Activated CD8-positive, alpha-beta memory T cell treated with anti-CD3 and anti-CD28 coated beads, Interleukin-2, amount 10 ng/mL, durations not matched to agents 7 days and 5 days (primary cell): ENCODE data around the gene SPATA9. TPM values are rescaled to one million over a fixed set of nuclear protein-coding genes. Genes with fewer than 3 reads are reported as not detected.
"Not testable (repeated sequence)": the region's sequence is repeated elsewhere in the genome, so short reads cannot be mapped to it uniquely, and the experiment has no call there.

Experiments
- ATAC-seq: fragments of 150-1000 bp; cut with Tn5 transposase; one replicate; pipeline ENCODE4 v1.10.0; 2021; ENCODE audit warnings: moderate library complexity
- CTCF ChIA-PET: fragments of 350-600 bp; sonication (Branson Sonifier 250); formaldehyde crosslinking; loops from one replicate; lab custom pipeline; 2021; ENCODE audit warnings: antibody characterized with exemption; lab: Charles Lee
- DNase-seq: peaks from one replicate; pipeline ENCODE4 v3.0.0-alpha.2; 2020
- H3K27ac Mint-ChIP-seq: one replicate; pipeline ENCODE4 v1.8.0; 2021; ENCODE audit warnings: mild to moderate bottlenecking, mixed read lengths
- H3K27me3 Mint-ChIP-seq: one replicate; pipeline ENCODE4 v1.8.0; 2021; ENCODE audit warnings: mixed read lengths
- H3K36me3 Mint-ChIP-seq: one replicate; pipeline ENCODE4 v1.8.0; 2021; ENCODE audit warnings: mild to moderate bottlenecking, mixed read lengths
- H3K4me1 Mint-ChIP-seq: one replicate; pipeline ENCODE4 v1.8.0; 2021; ENCODE audit warnings: mixed read lengths
- H3K4me3 Mint-ChIP-seq: one replicate; pipeline ENCODE4 v1.8.0; 2021; ENCODE audit warnings: mild to moderate bottlenecking, moderate library complexity, mixed read lengths
- H3K9me3 Mint-ChIP-seq: one replicate; pipeline ENCODE4 v1.8.0; 2022; ENCODE audit warnings: low read depth, mixed read lengths
- total RNA-seq, 2 experiments: library from RNA; stranded (reverse); gene quantifications; one replicate each; pipeline ENCODE4 v1.2.3, GENCODE V29; 2021

The SPATA9 gene
- total RNA-seq, 2 experiments from 2014 or later: not detected

DNA sequence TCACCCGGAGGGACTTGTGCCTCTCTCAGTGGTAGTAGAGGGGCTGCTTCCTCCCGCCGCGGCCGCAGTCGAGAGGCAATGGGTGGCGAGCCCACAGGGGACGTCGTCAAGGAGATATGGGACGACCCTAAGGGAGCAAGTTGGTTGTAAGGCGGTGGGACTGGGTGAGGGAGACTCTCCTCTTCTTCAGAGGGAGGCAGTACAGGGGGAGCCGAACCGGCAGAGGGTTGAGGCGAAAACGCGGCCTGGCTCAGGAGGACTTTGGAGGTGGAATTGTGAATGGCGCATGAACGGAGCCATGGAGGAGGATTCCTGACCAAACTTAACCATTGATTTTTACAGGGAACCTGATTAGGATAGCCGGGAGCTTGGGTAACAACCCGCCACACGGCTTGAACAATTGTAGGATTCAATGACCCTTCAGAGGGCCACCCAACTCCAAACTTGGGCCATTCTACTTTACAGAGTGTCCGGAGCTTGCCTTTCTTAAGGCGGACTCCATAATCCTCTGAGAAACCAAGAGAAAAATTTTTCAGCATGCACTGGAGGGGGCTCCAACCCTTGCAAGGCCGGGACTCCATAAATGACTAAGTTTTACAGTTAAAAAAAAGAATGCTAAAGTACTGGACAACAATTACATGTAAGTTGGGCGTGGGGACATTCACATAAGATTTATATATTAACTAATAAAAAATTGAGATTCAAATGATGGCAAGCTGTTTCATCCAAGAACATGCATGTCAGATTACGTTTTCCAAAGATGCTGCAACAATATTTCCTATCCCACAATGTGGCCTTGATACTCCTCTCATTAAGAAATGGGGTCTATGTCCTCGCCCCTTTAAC is 28.9 kb upstream of the SPATA9 start:
- H3K27ac Mint-ChIP-seq: no peak overlapping the region
- no peak for ATAC-seq
- peaks cover 12% of the 10 kb centered on the region for H3K4me1 Mint-ChIP-seq
- H3K4me3 Mint-ChIP-seq: no peak overlapping the region
- DNase-seq: no peak
- peaks cover 17% of the 10 kb centered on the region for H3K27me3 Mint-ChIP-seq
- H3K36me3 Mint-ChIP-seq: no peaks in the 10 kb centered on the region
- no peaks in the 10 kb centered on the region for H3K9me3 Mint-ChIP-seq
- CTCF ChIA-PET: interaction anchor here (1.5 kb wide), 1 partner anchor 47 kb away, joined by 3 read pairs; no protein-coding TSS in a partner anchor

DNA sequence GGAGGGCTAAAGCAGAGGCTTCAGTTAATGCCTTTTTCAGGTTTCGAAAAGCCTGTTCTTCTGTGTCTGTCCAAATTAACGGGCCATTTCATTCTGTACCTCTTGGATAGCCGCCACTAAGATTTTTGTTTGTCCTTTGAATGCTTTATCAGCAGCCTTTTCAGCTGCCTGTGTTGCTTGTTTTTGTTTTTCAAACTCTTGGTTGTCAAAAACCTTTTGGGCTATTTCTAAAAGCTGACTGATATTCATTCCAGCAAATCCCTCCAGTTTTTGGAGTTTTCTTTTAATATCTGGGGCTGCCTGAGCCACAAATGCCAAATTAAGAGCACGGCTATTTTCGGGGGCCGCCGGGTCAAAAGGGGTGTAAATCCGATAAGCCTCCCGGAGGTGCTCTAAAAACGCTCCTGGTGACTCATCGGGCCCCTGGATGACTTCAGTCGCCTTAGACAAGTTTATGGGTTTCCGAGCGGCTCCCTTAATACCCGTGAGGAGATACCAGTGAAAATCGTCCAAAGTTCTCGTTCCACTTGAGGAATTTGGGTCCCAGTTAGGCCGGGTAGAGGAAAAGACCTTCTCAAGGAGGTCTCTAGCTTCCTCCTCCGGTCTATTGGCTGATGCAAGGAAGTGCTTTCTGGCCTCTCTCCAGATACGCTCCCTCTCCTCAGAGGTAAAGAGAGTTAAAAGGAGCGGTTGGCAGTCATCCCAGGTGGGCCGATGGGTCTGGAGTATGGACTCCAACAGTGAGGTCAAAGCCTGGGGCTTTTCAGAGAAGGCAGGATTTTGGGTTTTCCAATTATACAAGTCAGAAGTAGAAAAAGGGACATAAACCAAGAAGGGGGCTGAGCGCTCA is 28.1 kb upstream of the SPATA9 start:
- peaks cover 15% of the 10 kb centered on the region for H3K27me3 Mint-ChIP-seq
- DNase-seq, H3K4me1 Mint-ChIP-seq, H3K4me3 Mint-ChIP-seq, CTCF ChIA-PET, H3K27ac Mint-ChIP-seq, H3K36me3 Mint-ChIP-seq, ATAC-seq, H3K9me3 Mint-ChIP-seq: not testable (repeated sequence)

DNA sequence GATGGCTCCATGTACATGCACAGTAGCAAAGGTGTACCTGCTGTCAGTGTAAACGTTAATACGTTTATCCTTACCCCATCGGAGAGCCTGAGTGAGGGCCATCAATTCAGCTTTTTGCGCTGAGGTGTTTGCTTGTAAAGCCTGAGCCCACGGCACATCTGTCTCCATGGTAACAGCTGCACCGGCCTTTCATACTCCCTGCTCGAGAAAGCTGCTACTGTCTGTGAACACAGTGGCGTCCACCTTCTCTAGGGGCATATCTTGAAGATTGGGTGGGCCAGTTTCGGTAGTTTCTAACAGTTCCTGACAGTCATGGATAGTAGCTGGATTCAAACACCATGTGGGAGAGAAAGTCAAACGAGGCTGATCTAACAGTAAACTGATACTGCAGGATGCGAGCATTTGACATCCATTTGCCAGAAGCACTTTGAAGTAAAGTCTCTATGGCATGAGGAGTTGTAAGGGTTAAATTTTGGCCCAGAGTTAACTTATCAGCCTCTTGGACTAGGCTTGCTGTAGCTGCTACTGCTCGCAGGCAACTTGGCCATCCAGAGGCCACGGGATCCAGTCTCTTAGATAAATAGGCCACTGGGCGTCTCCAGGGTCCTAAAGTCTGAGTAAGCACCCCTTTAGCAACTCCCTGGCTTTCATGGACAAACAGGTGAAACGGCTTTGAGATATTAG is 27.3 kb upstream of the SPATA9 start:
- Mint-ChIP-seq H3K36me3 (no peaks in the 10 kb centered on the region), H3K9me3 (no peaks in the 10 kb centered on the region), H3K27me3 (peaks cover 15% of the 10 kb centered on the region), H3K4me1 (peaks cover under 1% of the 10 kb centered on the region), H3K4me3 (no peak overlapping the region), H3K27ac (no peak overlapping the region)
- CTCF ChIA-PET: no interaction called here
- ATAC-seq (no peak), DNase-seq (no peak)

DNA sequence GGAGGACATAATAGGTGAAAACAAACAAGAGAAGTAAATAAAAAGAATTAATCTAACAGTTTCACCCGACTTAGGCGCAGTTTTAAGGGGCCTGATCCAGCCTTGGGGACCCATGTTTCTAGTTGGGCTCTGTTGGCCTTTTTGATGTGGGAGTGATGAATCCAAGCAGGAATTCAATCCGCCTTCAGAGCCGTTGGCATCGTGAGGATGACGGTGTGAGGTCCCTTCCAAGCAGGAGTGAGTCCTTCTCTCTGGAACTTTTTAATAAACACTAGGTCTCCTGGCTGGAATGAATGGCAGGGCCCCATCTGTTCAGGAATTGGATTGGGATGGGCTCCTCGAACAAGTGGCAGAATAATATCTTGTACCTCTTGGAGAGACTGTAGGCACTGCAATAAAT is 26.1 kb upstream of the SPATA9 start:
- no peak for DNase-seq
- Mint-ChIP-seq H3K4me1 (no peaks in the 10 kb centered on the region), H3K4me3 (no peak overlapping the region), H3K36me3 (no peaks in the 10 kb centered on the region), H3K27ac (no peak overlapping the region), H3K9me3 (no peaks in the 10 kb centered on the region), H3K27me3 (peaks cover 13% of the 10 kb centered on the region)
- no peak for ATAC-seq
- CTCF ChIA-PET: no interaction called here

DNA sequence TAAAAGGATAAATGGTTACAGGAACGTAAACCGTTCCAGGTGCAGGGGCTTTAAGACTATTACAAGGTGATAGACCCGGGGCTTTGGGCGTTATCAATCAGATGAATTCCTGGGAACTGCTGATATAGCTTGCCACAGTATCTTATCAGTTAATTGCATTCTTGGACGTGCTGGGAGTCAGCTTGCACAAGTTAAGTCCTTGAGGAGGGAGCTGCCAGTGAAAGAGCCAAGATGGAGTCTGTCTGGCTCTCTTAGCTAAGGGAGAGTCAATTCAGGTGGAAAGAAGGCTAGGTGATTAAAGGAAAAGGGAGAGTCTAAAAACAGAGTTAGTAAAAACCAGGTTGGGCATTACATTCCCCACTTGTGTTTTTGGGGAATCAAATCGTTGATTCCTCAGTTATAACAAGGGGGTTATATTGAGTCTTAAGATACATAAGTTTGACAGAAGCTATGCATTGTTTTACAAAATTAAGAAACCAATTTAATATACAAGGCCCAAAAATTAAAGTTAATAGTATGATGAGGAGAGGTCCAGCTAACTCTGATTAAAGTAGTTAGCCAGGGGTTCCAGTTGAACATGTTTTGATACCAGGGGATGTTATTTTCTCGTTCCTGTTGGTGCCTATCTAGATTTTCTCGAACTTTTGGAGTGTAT is 24.9 kb upstream of the SPATA9 start:
- H3K9me3 Mint-ChIP-seq, DNase-seq, H3K27ac Mint-ChIP-seq, H3K36me3 Mint-ChIP-seq, CTCF ChIA-PET, ATAC-seq, H3K4me3 Mint-ChIP-seq, H3K4me1 Mint-ChIP-seq: not testable (repeated sequence)
- H3K27me3 Mint-ChIP-seq: peaks cover 19% of the 10 kb centered on the region

DNA sequence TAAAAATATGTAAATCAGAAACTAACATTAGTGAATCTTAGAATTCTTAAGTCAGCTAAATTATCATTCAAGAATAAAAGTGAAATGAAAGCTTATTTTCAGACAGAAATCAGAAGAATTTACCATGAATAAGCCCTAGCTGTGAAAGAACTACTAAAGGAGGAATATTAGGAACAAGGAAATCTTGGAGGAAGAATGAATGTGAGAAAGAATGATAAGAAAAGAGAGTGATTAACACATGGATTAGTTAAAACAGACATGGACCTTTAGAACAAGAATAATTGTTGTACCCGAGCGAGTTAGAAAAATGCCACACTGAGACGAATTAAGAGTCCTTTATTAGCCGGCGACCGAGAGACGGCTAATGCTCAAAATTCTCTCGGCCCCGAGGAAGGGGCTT is 24.3 kb upstream of the SPATA9 start:
- ATAC-seq: no peak

DNA sequence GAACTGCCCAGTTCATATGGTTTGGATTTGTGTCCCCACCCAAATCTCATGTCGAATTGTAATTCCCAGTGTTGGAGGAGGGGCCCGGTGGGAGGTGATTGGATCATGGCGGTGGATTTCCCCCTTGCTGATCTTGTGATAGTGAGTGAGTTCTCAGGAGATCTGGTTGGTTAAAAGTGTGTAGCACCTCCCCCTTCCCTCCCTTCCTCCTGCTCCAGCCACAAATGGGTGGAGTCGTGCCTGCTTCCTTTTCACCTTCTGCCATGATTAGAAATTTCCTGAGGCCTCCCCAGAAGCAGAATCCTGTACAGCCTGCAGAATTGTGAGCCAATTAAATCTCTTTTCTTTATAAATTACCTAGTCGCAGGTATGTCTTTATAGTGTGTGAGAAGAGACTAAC is 23.4 kb upstream of the SPATA9 start:
- DNase-seq, H3K4me1 Mint-ChIP-seq, H3K4me3 Mint-ChIP-seq, H3K27ac Mint-ChIP-seq, CTCF ChIA-PET, H3K36me3 Mint-ChIP-seq, H3K9me3 Mint-ChIP-seq, ATAC-seq: not testable (repeated sequence)
- peaks cover 27% of the 10 kb centered on the region for H3K27me3 Mint-ChIP-seq

More for the DNA sequence above, 24.3 kb upstream of the SPATA9 start:
- Mint-ChIP-seq H3K9me3 (no peaks in the 10 kb centered on the region), H3K27ac (no peak overlapping the region), H3K4me3 (no peak overlapping the region), H3K36me3 (no peaks in the 10 kb centered on the region), H3K4me1 (no peaks in the 10 kb centered on the region), H3K27me3 (peaks cover 21% of the 10 kb centered on the region)
- DNase-seq: no peak
- CTCF ChIA-PET: no interaction called here

DNA sequence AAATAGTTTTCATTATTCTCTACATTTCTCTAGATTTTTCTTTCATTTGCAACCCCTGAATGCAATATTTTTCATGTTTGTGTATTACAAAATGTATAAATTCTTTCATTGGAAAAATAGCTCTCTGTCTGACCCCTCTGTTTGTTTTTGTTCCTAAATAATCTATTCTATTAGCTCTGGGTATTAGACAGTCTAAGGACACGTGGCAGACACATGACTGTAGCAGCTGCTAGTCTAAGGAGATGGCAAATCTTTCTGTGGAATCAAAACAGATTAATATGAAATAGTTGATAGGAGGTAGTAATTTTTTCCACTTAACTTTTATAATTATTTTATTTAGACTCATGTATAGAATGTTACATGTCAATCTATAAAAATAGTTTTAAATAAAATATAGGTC is 21.4 kb upstream of the SPATA9 start:
- ATAC-seq (no peak), DNase-seq (no peak)
- no peak overlapping the region for H3K27ac Mint-ChIP-seq
- H3K27me3 Mint-ChIP-seq: peaks cover 34% of the 10 kb centered on the region
- H3K36me3 Mint-ChIP-seq: no peaks in the 10 kb centered on the region
- H3K4me1 Mint-ChIP-seq: no peaks in the 10 kb centered on the region
- no peaks in the 10 kb centered on the region for H3K9me3 Mint-ChIP-seq
- CTCF ChIA-PET: no interaction called here
- no peak overlapping the region for H3K4me3 Mint-ChIP-seq

DNA sequence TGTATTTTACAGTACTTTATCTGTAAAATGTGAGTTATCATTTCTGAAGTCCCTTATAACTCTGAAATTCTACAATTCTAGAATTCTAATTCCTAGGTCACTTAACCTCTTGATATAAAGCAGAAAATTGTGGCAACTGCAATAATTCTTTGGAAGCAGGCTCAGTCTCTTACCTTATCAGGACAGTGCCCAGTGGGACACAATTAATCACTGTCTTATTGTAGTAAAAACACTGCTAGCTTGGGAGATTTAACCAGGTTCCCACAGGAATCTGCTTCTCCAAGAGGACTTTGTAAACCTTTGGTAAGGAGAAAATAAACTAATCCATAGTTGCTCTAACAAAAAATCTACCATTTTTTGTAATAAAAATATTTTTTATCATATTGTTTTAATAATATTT is 18.3 kb upstream of the SPATA9 start:
- no peaks in the 10 kb centered on the region for H3K9me3 Mint-ChIP-seq
- H3K36me3 Mint-ChIP-seq: no peaks in the 10 kb centered on the region
- no peak overlapping the region for H3K4me3 Mint-ChIP-seq
- H3K4me1 Mint-ChIP-seq: no peaks in the 10 kb centered on the region
- no peak for DNase-seq
- H3K27ac Mint-ChIP-seq: no peak overlapping the region
- H3K27me3 Mint-ChIP-seq: peaks cover 45% of the 10 kb centered on the region
- CTCF ChIA-PET: interaction anchor here (1.0 kb wide), 1 partner anchor 17 kb away, joined by 3 read pairs; no protein-coding TSS in a partner anchor
- no peak for ATAC-seq

DNA sequence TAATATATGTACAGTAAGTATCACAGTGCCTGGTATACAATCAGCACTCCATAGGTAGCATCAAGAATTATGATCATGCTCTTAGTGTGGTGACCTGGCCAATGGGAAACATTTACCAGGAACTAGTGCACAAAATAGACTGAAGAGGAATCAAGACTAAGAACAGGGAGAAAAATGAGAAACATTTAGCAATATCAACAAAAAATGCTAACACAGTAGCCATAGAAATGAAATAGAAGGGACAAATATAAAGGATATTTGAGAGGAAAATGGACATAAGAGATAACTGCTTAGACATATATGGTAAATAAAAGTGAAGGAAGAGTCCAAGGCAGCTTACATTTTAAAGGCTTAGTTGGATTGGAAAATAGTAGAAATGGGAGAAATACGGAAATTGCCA is 16.5 kb upstream of the SPATA9 start:
- DNase-seq: no peak
- Mint-ChIP-seq H3K36me3 (no peaks in the 10 kb centered on the region), H3K27me3 (peaks cover 47% of the 10 kb centered on the region), H3K4me3 (no peak overlapping the region), H3K9me3 (no peaks in the 10 kb centered on the region), H3K4me1 (no peaks in the 10 kb centered on the region), H3K27ac (no peak overlapping the region)
- CTCF ChIA-PET: no interaction called here
- ATAC-seq: no peak

DNA sequence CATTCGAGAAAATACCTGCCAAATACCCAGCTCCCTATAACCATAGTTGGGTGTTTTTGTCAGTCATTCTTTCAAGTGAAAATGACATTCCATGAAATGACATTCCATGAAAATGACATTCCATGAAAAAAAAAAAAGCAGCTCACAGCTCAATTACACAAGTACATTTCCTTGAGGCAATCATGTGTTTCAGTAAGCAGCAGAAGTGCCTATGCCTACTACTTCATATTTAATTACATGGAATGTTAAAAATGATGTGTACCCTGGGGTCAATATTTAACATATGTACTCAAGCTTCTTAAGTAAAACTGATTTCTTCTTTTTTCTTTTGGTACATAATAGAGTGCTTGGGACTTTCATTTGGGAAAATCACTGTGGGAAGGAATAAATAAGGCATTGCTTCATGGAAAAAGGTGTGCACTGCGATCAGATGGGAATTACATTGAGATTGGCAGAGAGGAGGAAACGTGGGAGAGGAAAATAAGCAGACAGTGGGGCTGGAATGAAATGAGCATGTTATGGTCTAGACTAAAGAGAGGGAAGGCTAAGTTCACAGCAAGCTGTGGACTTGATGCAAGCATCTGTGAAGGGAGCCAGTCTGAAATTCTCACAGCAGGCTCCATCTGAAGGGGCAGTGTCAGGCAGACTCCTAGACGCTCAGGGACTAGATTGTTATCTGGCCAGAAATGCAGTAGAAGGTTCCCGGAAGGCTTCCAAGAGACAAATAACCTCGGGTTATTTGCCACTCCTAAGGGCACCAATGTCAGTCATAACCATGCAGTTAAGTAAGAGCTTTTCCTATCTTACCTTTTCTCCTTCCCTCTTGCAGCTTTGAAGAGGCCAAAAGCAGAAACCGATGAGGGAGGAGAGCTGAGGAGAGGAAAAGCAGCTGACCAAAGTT is 15.2 kb upstream of the SPATA9 start:
- DNase-seq (no peak), ATAC-seq (no peak)
- Mint-ChIP-seq H3K27me3 (peaks cover 53% of the 10 kb centered on the region), H3K36me3 (no peaks in the 10 kb centered on the region), H3K4me1 (no peaks in the 10 kb centered on the region), H3K27ac (no peak overlapping the region), H3K9me3 (no peaks in the 10 kb centered on the region), H3K4me3 (no peak overlapping the region)
- CTCF ChIA-PET: no interaction called here

DNA sequence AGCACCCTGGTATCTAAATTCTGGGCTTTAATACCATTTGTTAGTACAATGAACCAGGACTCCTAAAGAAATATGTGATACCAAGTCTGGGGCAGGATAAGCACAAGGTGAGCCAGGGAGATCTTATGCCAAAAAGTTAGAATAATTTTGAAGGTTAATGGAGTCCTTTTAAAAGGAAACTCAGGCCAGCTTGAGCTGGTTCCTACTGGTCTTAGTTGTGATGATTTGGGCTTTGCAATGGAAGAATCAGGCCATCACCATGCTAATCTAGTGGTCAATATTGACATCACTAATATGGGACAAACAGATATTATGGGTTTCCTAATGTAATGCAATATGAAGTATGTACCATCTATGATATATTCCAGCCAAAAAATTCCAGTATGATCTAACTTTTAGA is 7.5 kb upstream of the SPATA9 start:
- no peak overlapping the region for H3K27ac Mint-ChIP-seq
- H3K27me3 Mint-ChIP-seq: peaks cover 37% of the 10 kb centered on the region
- no peak for DNase-seq
- no peaks in the 10 kb centered on the region for H3K36me3 Mint-ChIP-seq
- H3K9me3 Mint-ChIP-seq: no peaks in the 10 kb centered on the region
- H3K4me1 Mint-ChIP-seq: no peaks in the 10 kb centered on the region
- ATAC-seq: no peak
- CTCF ChIA-PET: interaction anchor here (1.0 kb wide), 1 partner anchor 160 kb away, joined by 3 read pairs; no protein-coding TSS in a partner anchor
- H3K4me3 Mint-ChIP-seq: no peak overlapping the region
